IPS-20b (cell line): ENCODE results near the gene GMPR2.

Source experiments
- H3K27ac ChIP-seq: one replicate; pipeline ENCODE4 v1.5.1; 2013; ENCODE audit warnings: low read length
- H3K27me3 ChIP-seq: 2 replicates; pipeline ENCODE4 v1.6.1; 2013; ENCODE audit warnings: mild to moderate bottlenecking, low read length, inconsistent platforms; ENCODE audit not compliant: insufficient read depth
- H3K36me3 ChIP-seq: 2 replicates; pipeline ENCODE4 v1.6.1; 2013; ENCODE audit warnings: low read depth, mild to moderate bottlenecking, inconsistent platforms, low read length, moderate library complexity; ENCODE audit not compliant: insufficient read depth
- H3K4me1 ChIP-seq: 2 replicates; pipeline ENCODE4 v1.6.1; 2013; ENCODE audit warnings: mild to moderate bottlenecking, control low read depth, inconsistent platforms, low read length, moderate library complexity; ENCODE audit not compliant: insufficient read depth
- H3K4me3 ChIP-seq: 2 replicates; pipeline ENCODE4 v1.5.1; 2013; ENCODE audit warnings: mild to moderate bottlenecking, low read length, inconsistent platforms
- H3K9ac ChIP-seq: 2 replicates; pipeline ENCODE4 v1.6.1; 2013; ENCODE audit warnings: low read depth, mild to moderate bottlenecking, inconsistent platforms, low read length, moderate library complexity
- H3K9me3 ChIP-seq: 2 replicates; pipeline ENCODE4 v1.6.1; 2013; ENCODE audit warnings: mild to moderate bottlenecking, low read depth, low read length, inconsistent platforms; ENCODE audit not compliant: insufficient read depth

GMPR2 gene

DNA sequence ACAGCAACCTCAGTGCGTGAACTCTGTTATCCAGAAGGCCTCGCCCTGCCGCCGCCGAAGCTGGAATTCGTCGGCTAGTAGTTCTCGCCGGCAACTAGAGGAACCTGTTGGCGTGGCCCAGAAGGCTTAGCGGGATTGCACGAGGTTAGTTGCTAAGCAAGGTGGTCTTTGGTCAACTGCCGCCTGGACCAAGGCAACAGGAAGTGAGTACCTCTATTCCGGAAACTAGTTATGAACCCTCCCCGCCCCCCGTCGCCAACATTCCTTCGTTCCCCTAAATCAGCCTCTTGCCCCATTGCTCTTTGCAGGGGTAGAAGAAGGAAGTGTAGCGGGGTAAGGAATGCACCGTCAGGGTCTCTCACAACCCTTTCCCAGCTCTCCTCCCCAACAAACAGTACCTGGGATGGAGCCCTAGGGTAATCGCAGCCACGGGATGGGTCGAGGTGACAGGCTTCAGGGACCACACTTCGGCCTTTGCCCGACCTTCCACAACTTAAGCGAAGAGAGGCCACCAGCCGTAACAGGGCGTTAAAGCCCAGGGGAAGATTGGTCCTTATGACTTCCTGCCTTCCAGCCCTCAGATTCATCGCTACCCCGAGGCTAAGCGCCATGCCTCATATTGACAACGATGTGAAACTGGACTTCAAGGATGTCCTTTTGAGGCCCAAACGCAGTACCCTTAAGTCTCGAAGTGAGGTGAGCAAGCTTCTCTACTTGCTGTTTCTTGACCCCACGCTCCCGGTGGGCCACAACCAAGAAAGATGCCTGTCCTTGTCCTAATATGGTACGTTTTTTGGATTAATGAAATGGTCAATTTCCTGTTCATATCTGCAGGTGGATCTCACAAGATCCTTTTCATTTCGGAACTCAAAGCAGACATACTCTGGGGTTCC is at the start of gene GMPR2:
Gene GMPR2, plus strand, starts transcription at position 285 of the 893 bp plus-strand sequence. Its CDS starts 325 bp downstream, at position 610.
- H3K9ac ChIP-seq = peak within 1 kb of the TSS; percentile 98
- H3K9me3 ChIP-seq = no peaks in the 10 kb centered on the region
- H3K27me3 ChIP-seq = no peaks in the 10 kb centered on the region
- H3K4me3 ChIP-seq = peak within 1 kb of the TSS; percentile 90
- H3K27ac ChIP-seq = peak within 1 kb of the TSS; percentile 82
- H3K4me1 ChIP-seq = peaks cover 5% of the 10 kb centered on the region
- peaks cover 42% of the 10 kb centered on the region for H3K36me3 ChIP-seq

DNA sequence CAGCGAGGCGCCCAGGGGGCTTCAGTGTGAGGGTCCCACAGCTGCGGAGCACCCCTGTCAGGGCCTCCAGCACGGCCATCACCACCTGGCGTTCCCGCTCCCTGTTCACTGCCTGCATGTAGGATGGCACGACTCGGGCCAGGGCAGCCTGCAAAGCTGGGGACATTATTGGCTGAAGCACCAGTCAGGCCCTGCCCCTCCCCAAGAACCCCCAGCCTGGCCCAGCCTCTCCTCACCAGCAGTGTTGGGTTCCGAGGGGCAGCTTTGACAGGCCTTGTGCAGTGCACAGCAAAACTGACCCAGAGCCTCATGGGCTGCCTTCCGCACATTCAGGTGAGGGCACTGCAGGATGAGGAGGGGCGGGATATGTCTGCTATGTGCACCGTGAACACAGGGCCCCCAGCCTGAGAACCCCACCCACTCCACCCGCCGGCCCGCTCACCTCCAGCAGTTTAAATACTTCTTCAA is 49.7 kb upstream of the GMPR2 start:
- Histone ChIP-seq H3K9ac (no peak overlapping the region), H3K36me3 (peaks cover 93% of the 10 kb centered on the region), H3K4me3 (no peak overlapping the region), H3K9me3 (no peaks in the 10 kb centered on the region), H3K27ac (no peak overlapping the region), H3K27me3 (no peaks in the 10 kb centered on the region), H3K4me1 (no peaks in the 10 kb centered on the region)

DNA sequence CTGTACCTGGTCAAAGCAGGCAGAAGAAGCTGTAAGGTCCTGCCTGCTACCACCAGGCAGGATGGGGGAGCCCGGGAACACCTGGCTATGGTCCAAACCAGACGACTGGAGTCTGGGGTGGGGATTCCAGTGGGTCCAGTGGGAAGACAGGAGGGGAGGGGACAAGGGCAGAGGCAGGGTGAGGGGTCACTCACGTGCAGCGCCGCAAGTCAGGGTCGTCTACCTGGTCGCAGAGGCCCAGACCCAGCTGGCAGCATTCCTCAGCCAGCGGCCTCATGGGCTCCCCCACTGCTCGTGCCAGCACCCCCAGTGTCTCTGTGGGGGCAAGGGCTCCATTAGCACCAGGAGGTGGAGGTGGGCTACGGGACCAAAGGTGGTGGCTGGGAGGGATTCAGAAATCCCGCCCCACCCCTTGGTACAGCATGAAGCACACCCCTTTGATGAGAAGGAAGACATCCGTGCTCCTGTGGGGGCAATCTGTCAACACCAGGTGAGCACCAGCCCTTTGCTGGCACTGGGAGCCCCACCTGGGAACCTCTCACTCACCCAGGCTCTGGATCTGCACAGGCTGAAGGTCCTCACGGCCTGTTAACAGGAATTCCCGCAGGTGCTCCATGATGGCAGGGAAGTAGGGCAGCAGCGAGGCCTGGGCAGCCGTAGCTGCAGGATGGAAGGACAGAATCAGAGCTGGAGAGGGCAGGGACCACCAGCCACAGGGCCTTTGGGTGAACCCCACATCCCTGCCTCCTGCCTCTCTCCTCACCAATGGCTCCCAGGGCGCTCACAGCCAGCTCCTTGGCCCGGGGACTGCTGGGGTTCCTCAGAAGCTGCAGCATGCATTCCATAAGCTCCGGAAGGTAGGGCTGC is 48.4 kb upstream of the GMPR2 start:
- Histone ChIP-seq H3K4me3 (no peak overlapping the region), H3K9me3 (no peaks in the 10 kb centered on the region), H3K27me3 (no peaks in the 10 kb centered on the region), H3K36me3 (peaks cover 85% of the 10 kb centered on the region), H3K4me1 (no peaks in the 10 kb centered on the region; the same call in 1 of the 2 replicates), H3K9ac (no peak overlapping the region), H3K27ac (no peak overlapping the region)

DNA sequence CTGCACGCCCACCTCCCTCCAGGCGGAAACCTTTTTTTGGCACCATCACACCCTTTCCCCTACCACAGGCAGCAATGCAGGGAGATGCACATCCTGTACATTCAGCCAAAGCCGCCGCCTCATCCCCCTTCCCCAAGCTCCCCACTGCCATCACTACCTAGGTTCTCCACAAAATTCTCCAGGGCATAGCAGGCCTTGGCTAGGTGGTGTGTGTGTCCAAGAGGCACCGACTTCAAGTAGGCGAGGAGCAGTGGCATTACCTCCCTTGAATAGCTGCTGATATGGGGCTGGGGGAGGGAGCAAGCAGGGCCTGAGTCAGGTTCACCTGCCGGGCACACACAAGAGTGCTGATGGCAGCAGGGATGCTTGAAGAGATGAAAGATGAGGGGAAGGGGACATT is 47.7 kb upstream of the GMPR2 start:
- Histone ChIP-seq H3K9me3 (no peaks in the 10 kb centered on the region), H3K9ac (no peak overlapping the region), H3K4me3 (no peak overlapping the region), H3K4me1 (no peaks in the 10 kb centered on the region; the same call in 1 of the 2 replicates), H3K27me3 (no peaks in the 10 kb centered on the region), H3K36me3 (peaks cover 82% of the 10 kb centered on the region), H3K27ac (no peak overlapping the region)

DNA sequence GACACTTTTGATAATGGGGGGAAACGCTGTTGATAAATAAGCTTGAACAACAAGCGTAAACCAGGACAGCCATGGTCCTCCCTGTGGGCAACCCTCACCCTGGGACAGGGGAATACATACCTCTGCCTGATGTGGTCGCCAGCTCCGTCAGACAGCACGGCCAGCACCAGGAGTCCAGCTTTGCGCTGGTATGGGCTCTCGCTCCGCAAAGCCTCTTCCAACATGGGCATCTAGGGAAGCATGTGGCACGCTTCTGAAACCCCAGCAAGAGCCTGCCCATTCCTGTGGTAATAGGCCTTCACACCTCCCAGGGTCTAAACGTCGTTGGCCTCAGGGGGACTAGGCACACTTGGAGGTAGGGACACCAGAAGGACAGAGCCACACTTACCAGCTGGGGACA is 47.0 kb upstream of the GMPR2 start:
- Histone ChIP-seq H3K9me3 (no peaks in the 10 kb centered on the region), H3K9ac (no peak overlapping the region), H3K4me3 (no peak overlapping the region), H3K4me1 (no peaks in the 10 kb centered on the region; the same call in 1 of the 2 replicates), H3K27me3 (no peaks in the 10 kb centered on the region), H3K27ac (no peak overlapping the region), H3K36me3 (peaks cover 80% of the 10 kb centered on the region)

DNA sequence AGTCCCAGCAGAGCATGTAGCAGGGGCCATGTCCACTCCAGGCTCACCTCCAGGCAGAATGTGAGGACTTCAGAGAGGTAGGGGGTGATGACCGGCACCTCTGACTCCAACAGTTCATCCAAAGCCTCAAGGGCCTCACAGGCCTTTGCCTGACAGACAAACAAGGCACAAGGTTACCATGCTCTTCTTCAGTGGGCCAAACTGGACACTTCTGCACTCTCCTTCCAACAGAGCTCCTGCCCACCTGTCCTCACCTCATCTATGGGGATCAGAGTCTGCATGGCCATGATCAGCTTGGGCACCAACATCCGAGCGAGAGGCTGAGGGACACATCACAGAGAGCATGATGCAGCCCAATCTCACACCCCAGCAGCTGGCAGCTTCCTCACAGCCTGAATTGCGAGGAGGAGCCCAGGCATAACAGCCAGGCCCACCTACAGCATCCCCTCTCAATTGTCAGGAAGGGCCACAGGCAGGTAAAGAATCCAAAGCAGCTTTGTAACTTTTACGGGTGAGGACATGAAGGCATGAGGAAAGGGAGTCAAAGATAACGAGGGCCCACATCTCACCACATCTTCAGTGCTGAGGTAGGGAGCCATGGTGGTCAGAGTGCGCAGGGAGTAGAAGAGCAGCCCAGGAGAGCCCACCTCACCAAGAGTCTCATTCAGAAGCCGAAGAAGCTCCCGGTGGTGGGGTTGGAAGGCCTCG is 45.7 kb upstream of the GMPR2 start:
- Histone ChIP-seq H3K27ac (no peak overlapping the region), H3K4me3 (no peak overlapping the region), H3K9ac (no peak overlapping the region), H3K9me3 (no peaks in the 10 kb centered on the region), H3K27me3 (no peaks in the 10 kb centered on the region), H3K36me3 (peaks cover 77% of the 10 kb centered on the region), H3K4me1 (no peaks in the 10 kb centered on the region; the same call in 1 of the 2 replicates)

DNA sequence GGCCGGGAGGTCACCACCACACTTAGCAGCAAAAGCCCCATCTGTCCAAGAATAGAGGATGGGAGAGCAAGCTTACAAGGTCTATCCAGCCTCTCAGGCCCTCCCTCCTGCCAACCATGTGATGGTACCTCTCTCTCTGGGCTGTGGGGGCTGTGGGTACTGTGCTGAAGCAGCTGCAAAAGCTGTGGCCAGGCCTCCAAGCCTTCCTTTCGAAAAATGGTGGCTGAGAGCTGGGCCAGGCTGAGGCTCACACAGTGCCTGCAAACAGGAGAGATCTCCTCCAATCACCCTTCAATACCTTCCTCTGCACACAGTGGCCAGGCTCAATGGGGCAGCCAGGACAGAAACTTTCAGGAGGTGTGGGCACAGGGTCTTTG is 45.2 kb upstream of the GMPR2 start:
- Histone ChIP-seq H3K4me3 (peak overlapping the region; percentile 94), H3K27ac (no peak overlapping the region), H3K4me1 (no peaks in the 10 kb centered on the region; the same call in 1 of the 2 replicates), H3K36me3 (peaks cover 77% of the 10 kb centered on the region), H3K27me3 (no peaks in the 10 kb centered on the region), H3K9me3 (no peaks in the 10 kb centered on the region), H3K9ac (peak overlapping the region; percentile 89; the same call in 1 of the 2 replicates)

DNA sequence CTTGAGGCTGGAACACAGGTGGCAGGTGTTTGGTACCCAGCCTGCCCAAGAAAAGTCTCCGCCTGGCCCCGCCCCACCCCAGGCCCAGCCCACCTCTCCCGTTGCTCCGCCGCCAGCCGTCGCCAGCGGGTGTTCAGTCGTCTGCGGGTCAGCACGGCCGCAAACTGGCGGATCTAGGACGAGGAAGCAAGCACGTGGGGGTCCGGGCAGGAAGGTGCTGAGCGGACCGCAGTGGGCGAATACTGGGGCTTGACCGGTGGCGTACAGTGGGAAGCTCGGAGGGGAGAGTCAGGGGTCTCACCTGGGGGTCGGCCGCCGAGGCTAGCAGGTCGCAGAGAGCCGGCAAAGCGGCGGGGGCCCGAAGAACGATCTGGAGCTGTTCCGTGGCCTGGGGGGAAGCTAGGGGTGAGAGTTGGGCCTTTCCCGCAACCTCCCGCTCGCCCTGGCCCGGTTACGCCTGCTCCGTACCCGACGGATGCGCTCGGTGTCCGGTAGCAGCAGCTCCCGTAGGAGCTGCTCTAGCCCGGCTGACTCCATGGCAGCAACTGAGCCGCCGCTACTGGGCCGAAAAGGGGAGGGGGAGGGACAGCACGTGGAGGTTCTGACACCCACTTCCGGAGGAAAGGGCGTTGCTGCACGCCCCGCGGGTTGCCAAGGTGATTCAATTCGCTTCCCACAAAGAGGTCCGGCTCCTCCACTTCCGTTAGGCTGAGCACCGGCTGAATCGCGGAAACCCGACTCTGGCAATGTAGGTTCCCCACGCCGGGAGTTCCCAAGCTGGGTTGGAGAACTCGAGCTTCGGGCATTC is 44.3 kb upstream of the GMPR2 start, which contains the start of gene IPO4:
Gene IPO4, minus strand, starts transcription at position 566 of the 808 bp plus-strand sequence. Its CDS starts 29 bp downstream, at position 537.
- Histone ChIP-seq H3K27ac (peak within 1 kb of the TSS; percentile 33), H3K4me1 (no peaks in the 10 kb centered on the region; the same call in 1 of the 2 replicates), H3K36me3 (peaks cover 74% of the 10 kb centered on the region), H3K9ac (peak within 1 kb of the TSS; percentile 89; the same call in 1 of the 2 replicates), H3K9me3 (no peaks in the 10 kb centered on the region), H3K4me3 (peak within 1 kb of the TSS; percentile 94), H3K27me3 (no peaks in the 10 kb centered on the region)

DNA sequence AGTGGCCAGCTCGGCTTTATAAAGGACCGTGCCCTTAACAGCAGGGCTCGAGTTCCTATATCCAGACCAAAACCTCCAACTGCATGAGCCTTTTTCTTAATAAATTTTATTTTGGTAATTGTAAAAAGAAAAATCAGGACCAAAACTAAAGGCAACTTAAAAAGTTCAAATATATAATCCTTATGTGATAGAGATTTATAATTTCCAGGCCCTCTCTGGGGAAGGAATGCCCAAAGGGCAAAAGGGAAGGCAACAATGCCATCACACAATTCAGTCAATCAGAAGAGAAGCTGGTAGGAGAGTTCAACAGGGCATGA is 43.7 kb upstream of the GMPR2 start:
- H3K36me3 ChIP-seq = peaks cover 72% of the 10 kb centered on the region
- no peaks in the 10 kb centered on the region for H3K9me3 ChIP-seq
- H3K4me3 ChIP-seq = peak overlapping the region; percentile 94
- no peak overlapping the region for H3K27ac ChIP-seq
- H3K4me1 ChIP-seq = no peaks in the 10 kb centered on the region; the same call in 1 of the 2 replicates
- peak overlapping the region; percentile 71; the same call in 1 of the 2 replicates for H3K9ac ChIP-seq
- H3K27me3 ChIP-seq = no peaks in the 10 kb centered on the region

DNA sequence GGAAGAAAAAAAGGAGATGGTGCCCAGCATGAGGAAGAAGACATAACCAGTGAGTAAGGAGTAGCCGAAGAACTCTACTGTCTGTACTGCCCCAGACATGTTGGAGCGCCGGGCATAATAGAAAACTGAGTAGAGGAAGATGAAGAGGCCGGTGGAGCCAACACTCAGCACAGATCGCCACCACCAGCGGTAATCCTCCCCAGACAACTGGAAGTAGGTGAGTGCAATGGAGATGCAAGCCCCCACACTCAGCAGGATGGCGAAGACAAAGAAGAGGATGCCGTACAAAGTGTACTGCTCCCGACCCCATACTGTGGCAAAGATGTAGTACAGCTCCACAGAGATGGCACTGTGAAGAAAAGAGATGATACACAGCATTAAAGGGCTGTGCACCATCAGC is 43.3 kb upstream of the GMPR2 start:
- Histone ChIP-seq H3K9me3 (no peaks in the 10 kb centered on the region), H3K4me3 (peak overlapping the region; percentile 94), H3K4me1 (no peaks in the 10 kb centered on the region; the same call in 1 of the 2 replicates), H3K27me3 (no peaks in the 10 kb centered on the region), H3K27ac (no peak overlapping the region), H3K9ac (peak overlapping the region; percentile 71; the same call in 1 of the 2 replicates), H3K36me3 (peaks cover 69% of the 10 kb centered on the region)
